Pulmonary artery endothelial cell (primary cell): ENCODE data around the gene ZBTB8A. TPM values are rescaled to one million over a fixed set of nuclear protein-coding genes. Genes with fewer than 3 reads are reported as not detected.
"Not testable (repeated sequence)": the region's sequence is repeated elsewhere in the genome, so short reads cannot be mapped to it uniquely, and the experiment has no call there.

ENCODE experiments used
- DNase-seq: peaks from one replicate; pipeline ENCODE4 v3.0.0-alpha.2; 2011; ENCODE audit warnings: low read depth, low spot score
- total RNA-seq: library from RNA; depleted of rRNA; stranded (reverse); fragments of >200 nt; gene quantifications from 2 replicates; pipeline ENCODE4 v1.2.3, GENCODE V29; 2014

Gene ZBTB8A
- total RNA-seq, 1 donor from 2014 or later = 6.9 TPM

DNA sequence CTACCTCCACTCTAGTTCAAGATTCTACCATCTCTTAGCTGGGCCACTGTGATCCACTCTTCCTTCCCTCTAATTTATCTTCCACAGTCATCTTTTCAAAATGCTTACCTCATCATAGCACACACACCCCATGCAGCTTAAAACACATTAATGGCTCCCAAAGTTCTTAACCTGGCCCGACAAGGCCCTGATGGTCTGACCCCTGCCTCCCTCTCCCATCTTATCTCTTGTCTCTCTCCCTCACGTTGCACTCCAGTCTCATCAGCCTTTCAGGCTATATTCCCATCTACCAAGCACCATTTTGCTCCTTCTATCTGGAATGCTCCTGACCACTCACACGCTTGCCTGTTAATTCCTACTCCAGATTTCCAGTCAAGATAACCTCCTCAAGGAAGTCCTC lies 2.5 kb upstream of the ZBTB8A start:
- no peak for DNase-seq

DNA sequence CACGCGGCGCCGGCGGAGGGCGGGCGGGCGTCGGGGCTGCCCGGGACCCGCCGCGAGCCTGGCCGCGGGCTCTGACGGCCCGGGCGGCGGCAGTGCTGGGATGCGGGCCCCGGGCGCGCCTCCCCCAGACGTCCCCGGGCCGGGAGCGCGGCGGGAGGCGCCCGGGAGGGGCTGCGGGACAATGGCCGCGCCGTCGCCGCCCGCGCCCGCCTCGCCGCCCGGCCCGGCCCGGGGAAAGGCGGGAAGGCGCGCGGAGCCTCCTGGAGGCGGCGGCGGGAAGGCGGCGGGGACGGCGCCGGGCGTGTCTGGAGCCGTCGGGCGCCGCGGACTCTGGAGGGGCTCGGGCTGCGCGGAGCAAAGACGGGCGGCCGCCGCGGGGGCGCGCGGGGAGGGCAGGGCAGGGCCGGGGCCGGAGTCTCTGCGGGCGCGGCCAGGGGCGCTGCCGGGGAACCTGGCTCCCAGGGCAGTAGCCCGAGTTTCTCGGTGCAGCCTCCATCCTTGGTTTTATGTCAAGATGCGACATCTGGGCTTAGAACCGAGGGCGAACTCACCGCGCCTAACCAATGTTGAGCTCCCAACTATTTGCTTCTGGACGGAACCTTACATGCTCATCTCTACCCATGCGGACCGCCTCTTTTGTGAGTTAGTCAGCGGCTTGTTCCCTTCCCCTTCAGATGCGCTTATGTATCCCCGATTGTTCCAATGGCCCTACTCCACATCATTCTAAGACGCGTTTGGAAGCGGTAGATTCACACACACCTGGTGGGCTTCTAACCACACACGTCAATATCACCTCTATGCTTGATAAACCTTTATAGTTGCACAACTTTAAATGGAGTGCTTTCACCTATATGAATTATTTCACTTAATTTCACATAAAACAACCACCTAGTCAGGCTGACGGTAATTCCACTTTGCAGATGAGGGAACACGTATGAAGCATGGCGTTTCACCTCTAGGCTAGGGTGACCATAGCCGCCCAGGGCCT lies 651 bp downstream of the ZBTB8A start:
- DNase-seq = no peak

DNA sequence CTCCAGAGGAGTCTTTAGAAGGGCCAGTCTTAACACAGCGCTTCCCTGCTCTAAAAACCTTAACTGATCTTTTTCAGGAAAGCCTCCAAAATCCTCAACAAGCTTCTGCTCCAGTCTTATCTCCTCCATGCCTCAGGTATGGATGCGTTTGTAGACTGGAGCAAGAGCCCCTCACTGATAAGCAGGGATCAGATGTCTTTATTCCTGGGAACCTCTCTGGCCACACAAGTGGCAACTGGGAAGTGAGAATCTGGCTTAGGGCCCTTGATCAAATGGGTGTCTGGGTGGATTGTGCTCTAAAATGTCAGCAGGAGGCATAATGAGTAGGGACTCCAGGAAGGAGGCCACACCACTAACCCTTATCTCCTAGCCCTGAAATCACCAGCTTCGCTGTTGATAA lies 1.4 kb downstream of the ZBTB8A start:
- no peak for DNase-seq

DNA sequence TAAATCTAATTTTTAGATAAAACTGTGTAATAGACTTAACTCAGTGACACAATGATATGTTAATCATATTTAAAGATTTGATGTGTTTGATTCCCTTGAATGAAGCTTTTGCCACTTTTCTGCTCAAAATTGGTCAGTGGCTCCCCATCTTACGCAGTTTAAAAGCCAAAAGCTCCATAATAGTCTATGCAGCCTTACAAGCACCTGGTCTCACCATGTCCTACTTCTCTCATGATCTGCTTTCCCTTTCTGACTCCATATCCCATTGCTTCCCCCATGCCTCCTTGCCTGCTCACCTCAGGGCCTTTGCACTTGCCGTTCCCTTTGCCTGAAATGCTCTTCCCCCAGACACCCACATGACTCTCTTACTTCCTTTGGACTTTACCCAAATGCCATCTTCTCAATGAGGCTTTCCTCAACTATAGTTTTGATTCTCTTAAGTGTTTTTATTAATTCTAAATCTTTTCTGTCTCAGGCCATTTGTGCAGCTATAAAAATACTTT lies 1.9 kb downstream of the ZBTB8A start:
- DNase-seq = no peak

DNA sequence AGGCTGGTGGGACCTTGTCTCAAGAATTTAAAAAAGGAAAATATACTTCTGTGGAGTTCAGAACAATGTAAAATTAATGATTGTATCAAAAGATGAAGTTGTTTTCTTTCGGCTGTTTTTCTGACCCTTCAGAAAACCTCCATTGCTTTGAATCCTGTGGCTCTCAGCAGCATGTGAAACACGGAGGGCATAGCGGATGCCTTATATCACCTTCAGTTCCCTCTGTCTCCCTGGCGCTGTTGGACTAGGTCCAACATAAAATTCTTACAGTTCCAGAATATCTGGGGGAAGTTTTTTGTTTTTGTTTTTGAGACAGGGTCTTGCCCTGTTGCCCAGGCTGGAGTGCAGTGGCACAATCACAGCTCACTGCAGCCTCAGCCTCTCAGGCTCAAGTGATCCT lies 7.4 kb downstream of the ZBTB8A start:
- no peak for DNase-seq

DNA sequence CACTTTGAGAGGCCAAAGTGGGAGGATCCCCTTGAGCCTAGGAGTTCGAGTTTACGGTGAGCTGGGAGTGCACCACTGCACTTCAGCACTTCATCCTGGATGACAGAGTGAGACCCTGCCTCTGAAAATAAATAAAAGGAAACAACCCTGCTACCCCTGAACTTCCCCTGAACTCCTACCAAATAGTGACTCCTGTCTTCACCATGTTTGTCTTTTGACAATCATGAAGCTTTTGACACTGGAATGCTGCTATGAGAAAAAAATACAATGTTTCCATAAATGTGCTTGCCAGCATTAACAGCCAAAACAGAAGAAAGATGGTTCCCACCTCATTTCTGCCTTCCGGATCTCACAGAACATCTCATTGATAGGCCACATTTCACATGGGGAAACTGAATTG lies 10.4 kb downstream of the ZBTB8A start:
- DNase-seq = no peak

DNA sequence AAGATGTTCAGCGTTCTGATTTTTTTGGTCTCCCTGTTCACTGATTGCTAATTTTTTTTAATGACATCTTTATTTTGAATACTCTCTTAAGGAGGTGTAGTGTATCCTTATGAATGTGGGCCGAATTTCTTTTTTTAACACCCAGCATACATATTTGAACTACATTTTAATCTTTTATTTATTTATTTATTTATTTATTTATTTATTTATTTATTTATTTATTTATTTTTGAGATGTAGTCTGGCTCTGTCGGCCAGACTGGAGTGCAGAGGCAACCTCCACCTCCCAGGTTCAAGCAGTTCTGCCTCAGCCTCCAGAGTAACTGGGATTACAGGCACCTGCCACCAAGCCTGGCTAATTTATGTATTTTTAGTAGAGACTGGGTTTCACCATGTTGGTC lies 15.1 kb downstream of the ZBTB8A start:
- DNase-seq = no peak

DNA sequence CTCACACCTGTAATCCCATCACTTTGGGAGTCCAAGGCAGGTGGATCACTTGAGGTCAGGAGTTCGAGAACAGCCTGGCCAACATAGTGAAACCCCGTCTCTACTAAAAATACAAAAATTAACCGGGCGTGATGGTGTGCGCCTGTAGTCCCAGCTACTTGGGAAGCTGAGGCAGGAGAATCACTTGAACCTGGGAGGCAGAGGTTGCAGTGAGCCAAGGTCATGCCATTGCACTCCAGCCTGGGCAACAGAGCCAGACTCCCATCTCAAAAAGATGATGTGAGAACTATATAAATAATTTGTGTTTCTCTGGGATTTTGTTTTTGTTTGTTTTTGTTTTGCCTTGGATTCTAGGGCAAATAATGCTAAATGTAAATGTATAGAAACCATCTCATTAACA lies 17.8 kb downstream of the ZBTB8A start:
- not testable (repeated sequence) for DNase-seq

DNA sequence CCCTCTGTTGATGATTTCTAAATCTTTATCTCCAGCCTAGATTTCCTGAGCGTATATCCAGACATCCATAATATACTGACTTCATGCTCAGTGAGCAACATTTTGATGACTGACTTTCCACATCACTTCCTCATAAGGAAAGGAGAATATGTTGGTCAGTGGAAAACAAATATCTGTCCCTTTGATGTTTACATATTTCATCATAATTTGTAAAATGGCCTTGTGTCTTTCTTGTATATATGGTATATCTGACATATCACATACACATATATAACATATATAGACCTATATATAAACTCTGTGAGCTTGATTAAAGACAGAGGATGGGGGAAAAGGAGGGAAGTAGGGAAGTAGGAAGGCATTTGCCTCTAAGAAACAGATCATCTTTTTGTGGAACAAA lies 18.6 kb downstream of the ZBTB8A start:
- DNase-seq = no peak

DNA sequence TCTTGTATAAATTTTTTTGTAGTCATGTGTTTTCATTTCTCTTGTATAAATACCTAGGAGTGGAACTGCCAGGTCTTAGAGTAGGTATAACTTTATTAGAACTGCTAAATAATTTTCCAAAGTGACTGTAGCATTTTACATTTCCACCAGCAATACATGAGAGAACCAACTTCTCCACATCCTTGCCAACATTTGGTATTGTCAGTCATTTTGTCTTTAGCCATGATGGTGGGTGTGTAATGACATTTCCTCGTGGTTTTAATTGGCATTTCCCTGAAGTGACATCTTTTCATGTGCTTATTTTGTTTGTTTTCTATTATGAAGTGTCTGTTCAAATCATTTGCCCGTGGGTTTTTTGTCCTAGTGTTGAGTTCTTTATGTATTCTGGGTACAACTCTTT lies 29.7 kb downstream of the ZBTB8A start:
- DNase-seq = no peak

DNA sequence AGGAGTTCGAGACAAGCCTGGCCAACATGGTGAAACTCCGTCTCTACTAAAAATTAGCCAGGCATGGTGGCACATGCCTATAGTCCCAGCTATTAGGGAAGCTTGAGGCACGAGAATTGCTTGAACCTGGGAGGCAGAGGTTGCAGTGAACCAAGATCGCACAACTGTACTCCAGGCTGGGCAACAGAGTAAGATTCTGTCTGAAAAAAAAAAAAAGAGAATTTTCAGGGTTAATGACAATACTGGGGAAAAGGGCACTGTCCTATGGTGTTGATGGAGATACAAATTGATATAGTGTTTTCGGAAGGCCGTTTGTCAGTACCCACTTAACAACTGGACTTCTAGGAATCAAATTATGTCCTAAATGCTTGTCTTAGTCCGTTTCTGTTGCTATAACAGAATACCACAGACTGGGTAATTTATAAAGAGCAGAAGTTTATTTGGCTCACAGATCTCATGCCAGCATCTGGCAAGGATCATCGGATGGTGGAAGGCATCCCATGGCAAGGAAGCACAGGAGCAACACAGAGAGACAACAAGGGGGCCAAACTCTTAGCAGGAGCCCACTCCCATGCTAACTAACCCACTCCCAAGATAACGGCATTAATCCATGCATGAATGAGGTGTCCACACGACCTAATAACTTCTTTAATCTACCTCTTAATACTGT lies 41.3 kb downstream of the ZBTB8A start:
- DNase-seq = no peak

DNA sequence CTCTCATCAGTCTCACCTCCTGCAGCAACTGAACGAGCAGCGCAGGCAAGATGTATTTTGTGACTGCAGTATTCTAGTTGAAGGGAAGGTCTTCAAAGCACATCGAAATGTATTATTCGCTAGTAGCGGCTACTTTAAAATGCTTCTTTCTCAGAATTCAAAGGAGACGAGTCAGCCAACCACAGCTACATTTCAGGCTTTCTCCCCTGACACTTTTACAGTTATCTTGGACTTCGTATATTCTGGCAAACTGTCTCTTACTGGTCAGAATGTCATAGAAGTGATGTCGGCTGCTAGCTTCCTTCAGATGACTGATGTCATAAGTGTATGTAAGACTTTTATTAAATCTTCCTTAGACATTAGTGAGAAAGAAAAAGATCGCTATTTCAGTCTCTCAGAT lies 53.7 kb downstream of the ZBTB8A start:
- no peak for DNase-seq

DNA sequence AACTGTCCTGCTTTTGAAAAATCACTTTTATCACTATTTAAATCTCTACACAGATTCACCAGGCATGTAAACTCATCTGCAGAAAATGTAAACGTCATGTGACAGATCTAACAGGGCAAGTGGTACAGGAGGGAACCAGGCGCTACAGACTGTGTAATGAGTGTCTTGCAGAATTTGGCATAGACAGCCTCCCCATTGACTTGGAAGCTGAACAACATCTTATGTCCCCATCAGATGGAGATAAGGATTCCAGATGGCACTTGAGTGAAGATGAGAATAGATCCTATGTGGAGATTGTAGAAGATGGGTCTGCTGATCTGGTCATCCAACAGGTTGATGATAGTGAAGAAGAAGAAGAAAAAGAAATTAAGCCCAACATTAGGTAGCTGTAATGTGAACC lies 60.8 kb downstream of the ZBTB8A start:
- DNase-seq = no peak

DNA sequence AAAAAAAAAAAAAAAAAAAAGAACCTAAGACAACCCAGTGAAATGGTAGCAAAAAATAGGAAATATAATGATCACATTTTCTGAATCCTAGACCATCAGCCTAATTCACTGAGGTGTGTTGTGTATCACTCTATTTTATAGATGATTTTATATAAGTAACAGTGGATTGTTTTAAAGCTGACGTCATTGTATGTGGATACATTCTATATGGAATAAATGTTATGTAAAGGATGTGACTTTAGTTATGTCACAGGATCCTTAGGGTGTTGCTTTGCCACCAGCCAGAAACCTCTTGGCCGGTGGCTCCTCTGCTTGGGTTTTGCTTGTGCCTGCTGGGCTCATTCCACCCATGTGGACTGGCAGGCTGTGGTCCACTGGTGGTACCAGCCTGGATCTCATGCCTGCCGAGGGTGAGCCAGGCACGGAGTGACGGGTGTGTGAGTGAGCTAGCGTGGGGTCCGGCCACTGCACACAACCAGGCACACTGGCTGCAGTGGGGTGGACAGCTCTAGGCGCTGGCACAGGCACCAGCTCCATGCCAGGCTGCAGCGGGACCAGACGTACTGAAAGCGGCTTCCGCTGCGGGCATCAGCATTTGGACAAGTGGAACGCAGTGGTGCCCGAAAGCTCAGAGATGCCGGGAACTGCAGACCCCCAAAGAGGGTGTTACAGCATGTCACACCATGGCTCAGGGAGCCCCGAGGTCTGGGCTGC lies 66.6 kb downstream of the ZBTB8A start:
- DNase-seq = no peak

DNA sequence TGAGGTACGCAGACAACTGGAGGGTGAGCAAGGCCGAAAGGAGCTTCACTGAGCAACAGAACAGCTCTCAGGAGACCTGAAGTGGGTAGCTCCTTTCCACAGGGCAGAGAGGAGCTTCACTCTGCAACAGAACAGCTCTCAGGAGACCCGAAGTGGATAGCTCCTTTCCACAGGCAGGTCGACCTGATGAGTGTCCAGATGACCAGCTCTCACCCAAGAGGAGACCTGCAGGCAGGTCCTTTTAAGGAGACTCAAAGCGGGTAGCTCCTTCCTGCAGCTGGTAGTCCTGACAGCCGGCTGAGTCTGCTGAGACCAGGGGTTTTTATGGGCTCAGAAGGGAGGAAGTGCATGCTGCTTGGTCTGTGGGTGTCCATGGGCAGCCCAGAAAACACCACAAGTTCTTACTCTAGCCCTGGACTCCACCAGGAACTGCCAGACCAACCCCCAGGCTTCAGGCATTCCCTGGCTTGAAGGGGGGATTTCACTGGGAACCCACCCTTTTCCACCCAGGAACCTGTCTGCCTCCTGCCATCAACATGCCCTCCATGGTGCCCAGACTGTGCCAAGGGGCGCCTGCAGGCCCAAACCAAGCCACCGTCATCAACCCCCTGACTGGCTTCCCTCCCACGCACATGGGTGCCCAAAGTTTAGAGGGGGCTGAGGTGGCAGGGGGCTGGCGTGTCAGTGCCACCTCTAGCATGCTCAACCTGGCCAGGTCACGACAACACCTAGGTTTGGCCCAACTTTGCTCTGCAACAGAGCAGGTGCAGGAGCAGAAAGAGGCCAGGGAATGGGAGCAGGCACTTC lies 67.5 kb downstream of the ZBTB8A start:
- no peak for DNase-seq

DNA sequence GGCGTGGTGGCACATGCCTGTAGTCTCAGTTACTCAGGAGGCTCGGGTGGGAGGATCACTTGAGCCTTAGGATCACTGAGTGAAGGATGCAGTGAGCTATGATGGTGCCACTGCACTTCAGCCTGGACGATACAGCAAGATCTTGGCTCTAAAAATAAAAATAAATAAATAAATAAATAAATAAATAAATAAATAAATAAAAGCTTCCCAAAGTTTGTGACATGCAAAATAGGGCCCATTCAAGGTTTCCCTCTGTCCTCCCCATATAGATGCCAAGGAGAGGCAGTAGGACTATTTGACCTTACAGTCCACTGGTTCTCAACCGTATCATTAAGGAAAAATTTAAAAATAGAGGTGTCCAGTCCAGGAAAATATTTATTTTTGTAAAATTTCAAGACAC lies 70.0 kb downstream of the ZBTB8A start:
- no peak for DNase-seq

DNA sequence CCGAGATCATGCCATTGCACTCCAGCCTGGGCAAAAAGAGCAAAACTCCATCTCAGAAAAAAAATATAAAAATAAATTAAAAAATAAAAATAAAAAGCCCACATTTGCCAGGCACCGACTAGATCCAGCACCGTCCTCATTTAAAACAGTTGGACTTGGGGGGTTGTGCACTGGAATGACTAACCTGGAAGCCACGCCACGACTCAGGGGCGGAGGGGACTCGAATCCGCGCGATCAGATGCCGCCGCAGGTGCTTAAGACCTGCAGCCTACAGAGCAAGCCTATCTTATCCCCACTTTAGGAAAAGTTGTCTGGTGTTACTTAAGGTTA lies 72.6 kb downstream of the ZBTB8A start:
- DNase-seq = no peak

DNA sequence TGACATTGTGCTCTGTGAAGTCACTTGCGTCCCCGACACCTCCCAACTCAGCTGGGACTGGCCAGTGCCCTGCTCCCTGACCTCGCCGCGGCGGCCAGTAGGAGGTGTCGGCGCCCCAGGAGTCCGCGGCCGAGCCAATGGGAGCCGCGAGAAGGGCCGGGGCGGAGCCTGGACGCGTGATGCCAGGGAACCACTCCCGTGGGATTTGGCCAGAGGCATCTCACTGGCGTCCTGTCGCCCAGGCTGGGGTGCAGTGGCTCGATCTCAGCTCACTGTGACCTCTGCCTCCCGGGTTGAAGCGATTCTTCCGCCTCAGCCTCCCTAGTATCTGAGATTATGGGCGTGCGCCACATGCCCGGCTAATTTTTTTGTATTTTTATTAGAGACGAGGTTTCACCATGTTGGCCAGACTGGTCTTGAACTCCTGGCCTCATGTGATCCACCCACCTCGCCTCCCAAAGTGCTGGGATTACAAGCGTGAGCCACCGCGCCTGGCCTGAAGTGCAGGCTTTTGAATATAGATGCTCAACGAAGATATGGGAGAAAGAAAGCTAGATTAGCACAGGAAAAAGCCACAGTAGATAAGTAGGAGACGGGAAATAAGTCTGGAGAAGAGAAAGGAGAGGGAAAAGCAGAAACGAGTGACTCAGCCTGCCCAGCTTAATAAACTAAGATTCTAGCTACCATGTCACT lies 73.1 kb downstream of the ZBTB8A start:
- peak; percentile 17 for DNase-seq

DNA sequence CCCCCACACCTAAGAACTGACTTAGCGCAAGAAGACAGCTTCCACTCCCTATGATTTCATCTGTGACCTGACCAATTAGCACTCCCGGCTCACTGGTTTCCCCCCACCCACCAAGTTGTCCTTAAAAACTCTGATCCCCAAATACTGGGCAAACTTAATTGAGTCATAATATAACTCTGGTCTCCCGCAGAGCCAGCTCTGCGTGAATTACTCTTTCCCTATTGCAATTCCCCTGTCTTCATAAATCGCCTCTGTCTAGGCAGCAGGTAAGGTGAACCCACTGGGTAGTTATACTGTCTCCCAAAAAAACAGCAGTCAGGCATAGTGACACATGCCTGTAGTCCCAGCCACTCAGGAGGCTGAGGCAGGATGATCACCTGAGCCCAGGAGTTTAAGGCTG lies 74.2 kb downstream of the ZBTB8A start:
- DNase-seq = no peak

DNA sequence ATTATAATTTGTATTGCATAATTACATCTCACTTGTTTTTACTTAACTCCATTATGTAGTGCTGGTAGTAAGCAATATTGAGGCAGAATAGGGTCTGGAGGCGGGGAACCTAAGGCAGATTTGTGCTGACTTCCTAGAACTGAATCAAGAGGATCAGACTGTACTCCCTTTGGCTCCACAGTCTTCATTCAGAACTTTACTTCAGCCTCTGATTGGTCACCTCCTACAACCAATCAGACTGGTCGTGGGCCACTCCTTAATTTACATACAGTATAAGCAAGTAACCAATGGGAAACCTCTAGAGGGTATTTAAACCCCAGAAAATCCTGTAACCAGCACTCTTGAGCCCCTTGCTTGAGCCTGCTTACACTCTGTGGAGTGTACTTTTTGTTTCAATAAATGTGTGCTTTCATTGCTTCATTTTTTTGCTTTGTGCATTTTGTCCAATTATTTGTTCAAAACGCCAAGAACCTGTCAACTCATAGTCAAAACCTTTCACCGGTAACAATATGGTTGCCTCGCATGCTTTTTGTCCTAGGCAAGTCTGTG lies 79.5 kb downstream of the ZBTB8A start:
- DNase-seq = no peak
